ENCODE measurements around the gene HOXD10.

HOXD10 gene

GRCh38 chr2:176104316-176105077 lies 12.1 kb upstream of the HOXD10 start:
- in situ Hi-C loops (cut with MboI; ENCODE audit: low sequenced_read_pairs): no loop called here

DNA sequence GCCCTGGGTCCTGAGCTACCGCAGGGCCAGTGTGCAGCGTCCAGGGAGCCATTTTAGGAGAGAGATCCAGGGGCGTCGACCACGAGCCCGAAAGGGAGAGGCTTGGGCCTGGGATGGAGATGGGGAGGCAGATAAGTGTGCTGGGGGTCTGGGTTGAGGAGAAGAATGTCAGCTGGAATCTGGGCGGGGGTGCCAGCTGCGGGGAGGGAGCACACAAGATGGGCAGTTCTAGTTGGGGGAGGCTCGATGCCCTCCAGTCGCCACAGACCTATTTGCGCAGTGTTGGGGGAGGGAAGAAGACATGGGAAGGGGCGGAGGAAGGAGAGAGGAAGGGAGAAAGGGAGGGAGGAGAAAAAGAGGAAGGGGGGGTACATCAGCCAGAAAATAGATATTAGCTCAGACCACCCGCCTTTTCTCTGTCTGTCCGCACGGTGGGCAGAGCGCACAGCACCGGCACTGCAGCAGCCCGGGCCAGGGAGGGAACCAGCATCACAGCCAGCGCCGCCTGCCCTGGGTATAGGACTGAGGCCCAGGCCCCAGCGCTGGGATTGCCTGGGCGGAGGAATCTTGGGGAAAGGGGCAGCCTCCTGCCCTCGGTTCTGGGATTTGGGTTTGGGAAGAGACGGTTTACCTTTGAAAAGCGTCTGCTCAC lies 11.4 kb upstream of the HOXD10 start:
- in situ Hi-C loops (cut with MboI; ENCODE audit: low sequenced_read_pairs): no loop called here

- in situ Hi-C loops (cut with MboI; ENCODE audit: low sequenced_read_pairs): no loop called here
Measured at GRCh38 chr2:176105730-176106580, 10.6 kb upstream of the HOXD10 start.

DNA sequence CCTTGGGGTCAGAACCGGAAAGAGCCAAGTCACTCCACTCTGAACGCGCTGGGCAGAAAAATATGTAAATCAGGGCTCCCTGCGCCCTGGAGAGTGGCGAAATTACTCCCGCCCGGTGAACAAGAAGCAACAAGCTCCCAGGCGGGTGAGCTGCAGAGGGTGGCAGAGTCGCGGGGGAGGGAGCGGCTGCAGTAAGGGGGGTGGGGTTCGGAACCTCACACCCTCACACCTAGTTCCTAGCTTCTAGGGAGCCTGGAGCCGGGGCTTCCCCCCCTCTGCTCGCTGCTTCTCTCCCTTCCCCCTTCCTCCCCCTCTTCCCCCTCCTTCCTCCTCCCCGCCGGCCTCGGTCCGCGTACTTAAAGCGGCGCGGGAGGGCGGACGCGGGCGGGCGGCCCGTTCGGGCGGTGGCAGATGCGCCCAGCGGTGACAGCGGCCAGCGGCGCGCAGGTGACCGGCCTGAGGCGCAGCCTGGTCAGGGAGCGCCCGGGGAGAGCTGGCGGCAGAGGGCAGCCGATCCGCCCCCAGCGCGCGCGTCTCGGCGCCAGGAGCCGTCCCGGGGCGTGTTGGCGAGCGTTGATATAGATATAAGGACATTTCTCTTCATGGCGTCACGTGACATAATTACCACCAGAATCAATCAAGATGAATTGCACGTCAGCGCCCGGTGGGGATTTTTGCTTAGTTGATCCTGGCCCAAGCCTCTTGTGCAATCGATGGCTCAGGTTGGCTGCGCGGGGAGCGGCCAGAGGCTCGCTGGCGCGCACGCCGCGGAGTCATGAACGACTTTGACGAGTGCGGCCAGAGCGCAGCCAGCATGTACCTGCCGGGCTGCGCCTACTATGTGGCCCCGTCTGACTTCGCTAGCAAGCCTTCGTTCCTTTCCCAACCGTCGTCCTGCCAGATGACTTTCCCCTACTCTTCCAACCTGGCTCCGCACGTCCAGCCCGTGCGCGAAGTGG lies 9.7 kb upstream of the HOXD10 start, which contains the start of gene HOXD11:
HOXD11 (plus strand) TSS at position 700 of the 959 bp plus-strand sequence; CDS start at position 776, 76 bp downstream.
- in situ Hi-C loops (cut with MboI; ENCODE audit: low sequenced_read_pairs): no loop called here

DNA sequence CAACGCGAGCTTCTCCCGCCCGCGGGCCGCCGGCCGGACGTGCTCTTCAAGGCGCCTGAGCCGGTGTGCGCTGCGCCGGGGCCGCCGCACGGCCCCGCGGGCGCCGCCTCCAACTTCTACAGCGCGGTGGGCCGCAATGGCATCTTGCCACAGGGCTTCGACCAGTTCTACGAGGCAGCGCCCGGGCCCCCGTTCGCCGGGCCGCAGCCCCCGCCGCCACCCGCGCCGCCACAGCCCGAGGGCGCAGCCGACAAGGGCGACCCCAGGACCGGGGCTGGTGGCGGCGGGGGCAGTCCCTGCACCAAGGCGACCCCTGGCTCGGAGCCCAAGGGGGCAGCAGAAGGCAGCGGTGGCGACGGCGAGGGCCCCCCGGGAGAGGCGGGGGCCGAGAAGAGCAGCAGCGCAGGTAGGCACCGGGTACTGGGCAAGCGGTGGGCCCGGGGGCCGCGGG lies 8.8 kb upstream of the HOXD10 start:
- in situ Hi-C loops (cut with MboI; ENCODE audit: low sequenced_read_pairs): no loop called here

- in situ Hi-C loops (cut with MboI; ENCODE audit: low sequenced_read_pairs): no loop called here
Measured at GRCh38 chr2:176109192-176109901, 7.2 kb upstream of the HOXD10 start.

GRCh38 chr2:176109946-176110345 lies 6.6 kb upstream of the HOXD10 start:
- in situ Hi-C loops (cut with MboI; ENCODE audit: low sequenced_read_pairs): no loop called here

- in situ Hi-C loops (cut with MboI; ENCODE audit: low sequenced_read_pairs): no loop called here
Measured at GRCh38 chr2:176110415-176111308, 5.9 kb upstream of the HOXD10 start.

GRCh38 chr2:176111309-176111663 lies 5.3 kb upstream of the HOXD10 start:
- in situ Hi-C loops (cut with MboI; ENCODE audit: low sequenced_read_pairs): no loop called here

- in situ Hi-C loops (cut with MboI; ENCODE audit: low sequenced_read_pairs): no loop called here
Measured at GRCh38 chr2:176111846-176112374, 4.7 kb upstream of the HOXD10 start.

GRCh38 chr2:176112375-176113302 lies 3.9 kb upstream of the HOXD10 start:
- in situ Hi-C loops (cut with MboI; ENCODE audit: low sequenced_read_pairs): no loop called here

DNA sequence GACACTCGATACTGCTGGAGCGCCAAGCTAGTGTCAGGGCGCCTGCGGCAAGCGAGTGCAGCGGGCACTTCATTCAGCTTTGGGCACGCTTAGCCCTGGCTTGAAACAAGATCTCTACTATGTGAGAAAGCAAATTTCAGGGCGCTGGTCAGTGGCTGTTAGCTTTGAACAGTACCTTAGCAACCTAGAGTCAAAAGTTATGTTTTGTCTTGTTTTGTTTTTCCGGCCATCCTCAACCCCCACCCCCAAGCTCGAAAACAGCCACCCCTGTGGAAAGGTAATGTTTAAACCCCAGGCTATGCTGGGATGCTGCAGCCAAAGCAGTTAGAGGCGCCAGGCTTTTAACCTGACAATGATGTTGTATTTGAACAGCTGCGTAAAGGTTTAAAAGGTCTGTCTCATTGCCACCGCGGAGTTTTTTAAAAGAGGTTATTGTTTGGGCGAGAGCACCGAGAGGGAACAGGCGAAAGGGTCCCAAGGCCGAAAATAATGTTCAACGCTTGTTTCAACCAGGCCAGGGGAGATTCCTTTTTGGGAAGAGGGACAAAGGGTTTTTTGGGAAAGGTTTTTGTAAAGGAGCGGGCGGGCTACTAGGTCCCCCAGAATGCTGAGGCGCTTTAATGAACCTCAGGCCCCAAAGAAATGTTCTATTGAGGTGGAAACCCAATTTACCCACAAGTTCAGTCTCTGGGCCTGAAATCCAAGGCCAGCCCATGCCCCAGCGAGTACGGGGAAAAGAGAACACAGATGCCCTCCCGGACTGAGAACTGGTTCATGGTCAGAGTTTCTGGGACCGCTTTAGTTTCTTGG lies 2.3 kb upstream of the HOXD10 start:
- in situ Hi-C loops (cut with MboI; ENCODE audit: low sequenced_read_pairs): no loop called here

GRCh38 chr2:176114930-176115625 lies 1.5 kb upstream of the HOXD10 start:
- in situ Hi-C loops (cut with MboI; ENCODE audit: low sequenced_read_pairs): no loop called here

GRCh38 chr2:176117162-176117822 lies 714 bp downstream of the HOXD10 start:
- in situ Hi-C loops (cut with MboI; ENCODE audit: low sequenced_read_pairs): no loop called here

DNA sequence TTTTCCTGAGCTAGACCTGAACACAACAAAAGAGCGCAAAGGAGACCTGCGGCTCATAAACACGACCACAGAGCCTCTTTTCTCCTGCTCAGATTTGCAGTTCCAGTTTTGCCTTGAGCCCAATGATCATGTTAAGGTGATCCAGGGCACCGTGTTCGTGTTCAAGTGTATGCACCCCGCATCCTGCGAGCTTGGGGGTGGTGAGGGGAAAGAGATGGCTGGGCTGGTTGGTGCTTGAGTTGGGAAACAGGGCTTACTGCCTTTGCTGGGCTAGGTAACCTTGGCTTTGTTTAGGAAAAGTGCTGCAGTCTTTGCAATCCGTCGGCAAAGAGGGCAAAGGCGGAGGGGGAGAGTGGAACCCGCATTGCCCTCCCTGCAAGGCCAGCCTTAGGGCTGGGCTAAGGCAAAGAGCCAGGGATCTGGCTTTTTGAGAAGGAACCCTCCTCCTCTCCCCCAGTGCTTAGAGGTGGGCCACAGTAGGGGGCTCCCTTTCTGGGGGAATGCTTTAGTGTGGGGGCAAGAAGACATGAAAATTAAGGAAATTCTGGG lies 1.3 kb downstream of the HOXD10 start:
- in situ Hi-C loops (cut with MboI; ENCODE audit: low sequenced_read_pairs): no loop called here
